Measurements from ENCODE around the gene PPP1R37. TPM values are rescaled to one million over a fixed set of nuclear protein-coding genes. Genes with fewer than 3 reads are reported as not detected.

PPP1R37 gene
- total RNA-seq, 1 donor from 2014 or later: 20.4 TPM

DNA sequence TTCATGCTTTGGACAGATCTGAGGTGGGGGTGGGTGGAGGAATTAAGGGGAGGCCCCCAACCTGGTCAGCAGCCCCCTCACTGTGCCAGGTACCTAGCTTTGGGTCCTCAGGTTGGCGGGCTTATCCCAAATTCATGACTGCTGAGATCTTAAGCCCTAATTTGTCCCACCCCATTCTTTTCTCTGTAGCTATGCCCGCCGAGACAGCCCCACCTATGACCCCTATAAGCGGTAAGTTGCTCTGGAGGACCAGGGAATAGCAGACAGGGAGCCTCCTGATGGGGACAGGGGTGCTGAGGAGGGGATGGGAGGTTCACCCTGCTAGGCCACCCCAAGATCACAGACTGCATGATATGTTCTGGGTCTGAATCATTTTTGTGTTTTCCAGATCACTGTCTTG, 31.0 kb upstream of the PPP1R37 start:
- Mint-ChIP-seq H3K27me3 (ENCODE audit: insufficient read depth) (no peaks in the 10 kb centered on the region), H3K27ac (no peak overlapping the region), H3K36me3 (ENCODE audit: low read depth) (peaks cover 42% of the 10 kb centered on the region), H3K9me3 (no peaks in the 10 kb centered on the region), H3K4me1 (ENCODE audit: low read depth) (peaks cover 5% of the 10 kb centered on the region), H3K4me3 (no peak overlapping the region)
- intact Hi-C loops (cut with micrococcal nuclease): no loop called here
- DNase-seq (ENCODE audit: low spot score): no peak

- intact Hi-C loops (cut with micrococcal nuclease): no loop called here
- no peaks in the 10 kb centered on the region for H3K9me3 Mint-ChIP-seq
- no peaks in the 10 kb centered on the region for H3K27me3 Mint-ChIP-seq (ENCODE audit: insufficient read depth)
- H3K27ac Mint-ChIP-seq: no peak overlapping the region
- H3K36me3 Mint-ChIP-seq (ENCODE audit: low read depth): peaks cover 34% of the 10 kb centered on the region
- H3K4me3 Mint-ChIP-seq: no peak overlapping the region
- peaks cover 5% of the 10 kb centered on the region for H3K4me1 Mint-ChIP-seq (ENCODE audit: low read depth)
- DNase-seq (ENCODE audit: low spot score): no peak
These were observed 28.9 kb upstream of the PPP1R37 start for GRCh38 chr19:45063851-45064801.

DNA sequence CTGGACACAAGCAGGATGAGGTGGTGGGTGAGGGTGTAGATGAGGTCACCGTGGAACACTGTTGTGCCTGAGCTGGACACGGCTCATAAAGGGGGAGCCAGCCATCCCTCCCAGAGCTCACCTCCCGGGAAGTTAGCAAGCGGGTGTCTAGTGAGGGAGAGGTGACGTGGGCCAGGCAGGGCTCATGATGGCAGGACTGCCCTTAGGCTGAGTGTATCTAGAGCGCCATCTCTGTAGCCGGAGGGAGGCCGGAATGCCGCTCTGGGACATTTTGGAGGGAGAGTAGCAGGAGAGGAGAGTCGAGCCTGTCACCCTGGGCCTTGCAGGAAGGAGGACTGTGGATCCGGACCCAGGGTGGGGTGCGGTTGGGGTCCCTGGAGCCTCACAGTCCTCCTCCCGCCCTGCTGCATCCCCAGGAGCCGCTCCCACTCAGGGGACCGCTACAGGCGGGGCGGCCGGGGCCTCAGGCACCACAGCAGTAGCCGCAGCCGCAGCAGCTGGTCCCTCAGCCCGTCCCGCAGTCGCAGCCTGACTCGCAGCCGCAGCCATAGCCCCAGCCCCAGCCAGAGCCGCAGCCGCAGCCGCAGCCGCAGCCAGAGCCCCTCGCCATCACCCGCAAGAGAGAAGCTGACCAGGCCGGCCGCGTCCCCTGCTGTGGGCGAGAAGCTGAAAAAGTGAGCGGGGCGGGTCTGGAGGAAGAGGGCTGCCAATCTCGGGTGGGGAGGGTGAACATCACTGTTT, 25.9 kb upstream of the PPP1R37 start:
- Mint-ChIP-seq H3K27me3 (ENCODE audit: insufficient read depth) (no peaks in the 10 kb centered on the region), H3K27ac (no peak overlapping the region), H3K4me1 (ENCODE audit: low read depth) (no peaks in the 10 kb centered on the region), H3K9me3 (no peaks in the 10 kb centered on the region), H3K4me3 (no peak overlapping the region), H3K36me3 (ENCODE audit: low read depth) (peaks cover 18% of the 10 kb centered on the region)
- intact Hi-C loops (cut with micrococcal nuclease): no loop called here
- no peak for DNase-seq (ENCODE audit: low spot score)

DNA sequence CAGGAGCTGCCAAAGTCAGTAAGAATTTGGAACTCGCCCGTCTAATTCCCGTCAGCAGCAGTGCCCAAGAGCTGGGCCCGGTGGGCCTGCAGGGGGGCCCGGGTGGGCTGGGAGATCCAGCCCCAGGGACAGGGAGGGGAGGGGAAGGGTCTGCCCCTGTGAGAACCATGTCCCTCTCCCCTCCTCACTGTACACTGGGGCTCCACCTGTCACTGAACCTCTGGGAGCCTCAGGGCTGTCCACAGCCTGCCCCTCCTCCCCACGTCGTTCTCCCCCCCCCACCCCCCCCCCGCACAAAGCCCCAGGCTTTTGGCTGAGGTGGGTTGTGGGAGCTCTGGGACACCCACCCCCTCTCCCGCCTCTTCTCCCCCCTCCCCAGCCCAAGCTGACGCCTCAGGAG, 24.9 kb upstream of the PPP1R37 start:
- H3K4me1 Mint-ChIP-seq (ENCODE audit: low read depth): no peaks in the 10 kb centered on the region
- no peaks in the 10 kb centered on the region for H3K27me3 Mint-ChIP-seq (ENCODE audit: insufficient read depth)

DNA sequence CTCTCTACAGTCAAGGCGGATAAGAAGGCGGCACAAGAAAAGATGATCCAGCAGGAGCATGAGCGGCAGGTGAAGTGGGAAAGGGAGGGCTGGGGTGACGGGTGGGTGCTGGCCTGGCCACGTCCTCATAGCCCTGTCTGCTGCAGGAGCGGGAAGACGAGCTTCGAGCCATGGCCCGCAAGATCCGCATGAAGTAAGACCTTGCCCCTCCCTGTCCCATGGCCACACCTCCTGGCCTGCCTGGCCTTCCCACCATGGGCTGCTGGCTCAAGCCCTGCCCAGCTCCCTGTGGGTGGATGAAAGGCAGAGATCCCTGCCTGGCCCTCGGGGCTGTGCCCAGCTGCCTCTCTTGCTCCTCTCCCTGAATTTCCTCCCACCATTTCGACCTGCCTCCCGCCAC, 23.9 kb upstream of the PPP1R37 start:
- Mint-ChIP-seq H3K4me3 (no peak overlapping the region), H3K9me3 (no peaks in the 10 kb centered on the region), H3K36me3 (ENCODE audit: low read depth) (peaks cover 15% of the 10 kb centered on the region), H3K27me3 (ENCODE audit: insufficient read depth) (no peaks in the 10 kb centered on the region), H3K4me1 (ENCODE audit: low read depth) (no peaks in the 10 kb centered on the region), H3K27ac (no peak overlapping the region)
- DNase-seq (ENCODE audit: low spot score): no peak
- intact Hi-C loops (cut with micrococcal nuclease): no loop called here

More for the DNA sequence above, 24.9 kb upstream of the PPP1R37 start:
- intact Hi-C loops (cut with micrococcal nuclease): no loop called here
- Mint-ChIP-seq H3K36me3 (ENCODE audit: low read depth) (peaks cover 15% of the 10 kb centered on the region), H3K9me3 (no peaks in the 10 kb centered on the region), H3K4me3 (no peak overlapping the region), H3K27ac (no peak overlapping the region)
- no peak for DNase-seq (ENCODE audit: low spot score)

GRCh38 chr19:45070214-45070613, 22.8 kb upstream of the PPP1R37 start:
- DNase-seq (ENCODE audit: low spot score): no peak
- Mint-ChIP-seq H3K27ac (no peak overlapping the region), H3K36me3 (ENCODE audit: low read depth) (peaks cover 12% of the 10 kb centered on the region), H3K4me3 (no peak overlapping the region), H3K4me1 (ENCODE audit: low read depth) (no peaks in the 10 kb centered on the region), H3K9me3 (no peaks in the 10 kb centered on the region), H3K27me3 (ENCODE audit: insufficient read depth) (no peaks in the 10 kb centered on the region)
- intact Hi-C loops (cut with micrococcal nuclease): no loop called here

DNA sequence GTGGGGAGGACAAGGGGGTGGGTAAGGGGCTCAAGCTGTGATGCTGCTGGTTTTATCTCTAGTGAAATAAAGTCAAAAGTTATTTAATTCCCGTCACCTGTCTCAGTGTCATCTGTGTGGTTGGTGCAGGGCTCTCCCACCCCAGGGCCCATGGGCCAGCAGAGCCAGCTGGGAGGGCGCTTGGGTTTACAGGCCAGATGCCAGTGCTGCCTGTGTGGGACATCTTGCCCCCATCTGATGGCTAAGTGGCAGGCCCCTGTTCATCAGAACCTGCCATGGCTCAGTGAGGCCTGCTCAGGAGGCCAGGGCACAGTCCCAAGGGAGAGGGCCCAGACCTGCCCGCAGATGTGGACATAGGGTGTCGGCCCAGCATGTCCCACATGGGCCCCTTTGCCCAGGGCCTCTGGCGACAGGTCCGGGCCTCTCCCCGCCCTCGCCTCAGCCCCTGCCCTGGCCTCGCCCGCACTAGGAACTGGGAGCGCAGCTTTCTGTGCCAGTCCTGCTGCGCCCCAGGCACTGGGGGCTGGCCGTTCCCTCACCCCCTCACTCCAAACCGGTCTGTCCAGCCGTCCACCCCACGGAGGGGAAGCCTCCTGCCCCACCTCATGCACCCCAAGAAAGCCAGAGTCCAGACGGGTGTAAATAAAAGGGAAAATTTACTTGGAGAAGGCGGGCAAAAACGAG, 22.0 kb upstream of the PPP1R37 start:
- no peaks in the 10 kb centered on the region for H3K27me3 Mint-ChIP-seq (ENCODE audit: insufficient read depth)
- H3K4me3 Mint-ChIP-seq: no peak overlapping the region
- H3K27ac Mint-ChIP-seq: no peak overlapping the region
- H3K36me3 Mint-ChIP-seq (ENCODE audit: low read depth): peaks cover 9% of the 10 kb centered on the region
- no peaks in the 10 kb centered on the region for H3K4me1 Mint-ChIP-seq (ENCODE audit: low read depth)
- no peak for DNase-seq (ENCODE audit: low spot score)
- intact Hi-C loops (cut with micrococcal nuclease): no loop called here
- no peaks in the 10 kb centered on the region for H3K9me3 Mint-ChIP-seq

DNA sequence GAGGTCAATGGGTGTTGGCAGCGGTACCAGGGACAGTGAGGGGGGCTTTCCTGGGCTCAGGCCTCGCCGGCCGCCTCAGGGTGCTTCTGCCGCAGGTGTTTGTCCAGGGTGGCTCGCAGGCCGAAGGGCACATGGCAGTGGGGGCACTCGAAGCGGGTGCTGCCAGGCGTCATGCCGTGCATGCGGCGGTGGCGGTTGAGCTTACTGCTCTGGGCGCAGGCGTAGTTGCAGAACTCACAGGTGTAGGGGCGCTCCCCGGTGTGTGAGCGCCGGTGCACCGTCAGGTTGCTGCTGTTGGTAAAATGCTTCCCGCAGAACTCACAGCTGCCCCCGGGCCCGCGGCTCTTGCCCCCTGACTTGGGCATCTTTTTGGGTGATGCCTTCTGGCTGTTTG, 21.4 kb upstream of the PPP1R37 start:
- H3K36me3 Mint-ChIP-seq (ENCODE audit: low read depth): peaks cover 8% of the 10 kb centered on the region
- intact Hi-C loops (cut with micrococcal nuclease): no loop called here
- no peaks in the 10 kb centered on the region for H3K9me3 Mint-ChIP-seq
- no peak overlapping the region for H3K27ac Mint-ChIP-seq
- DNase-seq (ENCODE audit: low spot score): no peak
- H3K27me3 Mint-ChIP-seq (ENCODE audit: insufficient read depth): no peaks in the 10 kb centered on the region
- H3K4me3 Mint-ChIP-seq: no peak overlapping the region
- H3K4me1 Mint-ChIP-seq (ENCODE audit: low read depth): peaks cover 2% of the 10 kb centered on the region

DNA sequence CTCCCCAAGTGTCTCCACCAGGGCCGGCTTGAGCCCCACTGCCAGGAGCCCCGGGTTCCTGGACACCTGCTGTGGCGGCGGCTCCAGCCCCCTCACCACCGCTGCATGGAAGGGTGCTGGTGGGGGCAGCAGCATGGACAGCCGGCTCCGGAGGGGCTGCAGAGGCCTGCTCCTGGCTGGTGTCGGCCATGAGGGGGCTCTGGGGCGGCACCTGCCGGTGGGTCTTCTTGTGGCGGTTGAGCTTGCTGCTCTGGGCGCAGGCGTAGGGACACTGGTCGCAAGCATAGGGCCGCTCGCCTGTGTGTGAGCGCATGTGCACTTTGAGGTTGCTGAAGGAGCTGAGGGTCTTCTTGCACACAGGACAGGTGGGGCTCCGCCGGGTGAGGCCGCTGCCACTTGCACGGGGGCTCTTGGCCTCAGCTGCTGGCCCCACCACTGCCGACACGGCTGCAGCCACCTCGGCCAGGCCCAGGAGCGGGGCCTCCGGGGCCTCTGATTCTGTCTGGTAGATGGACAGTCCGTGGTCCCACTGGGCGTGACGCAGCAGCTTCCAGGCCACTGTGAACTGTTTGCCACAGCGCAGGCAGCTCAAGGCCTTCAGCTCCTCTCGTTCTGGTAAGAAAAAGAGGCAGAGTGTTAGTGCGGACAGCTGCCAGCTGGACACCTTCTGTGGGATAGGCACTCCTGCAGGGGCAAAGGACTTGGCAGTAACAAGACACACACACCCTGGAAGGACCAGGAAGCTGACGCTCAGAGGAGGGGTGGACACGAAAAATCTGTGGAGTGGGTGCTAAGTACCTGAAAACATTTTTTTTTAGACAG, 20.8 kb upstream of the PPP1R37 start:
- intact Hi-C loops (cut with micrococcal nuclease): no loop called here
- peaks cover 3% of the 10 kb centered on the region for H3K36me3 Mint-ChIP-seq (ENCODE audit: low read depth)
- no peak for DNase-seq (ENCODE audit: low spot score)
- no peaks in the 10 kb centered on the region for H3K9me3 Mint-ChIP-seq
- H3K4me3 Mint-ChIP-seq: no peak overlapping the region
- peaks cover 8% of the 10 kb centered on the region for H3K4me1 Mint-ChIP-seq (ENCODE audit: low read depth)
- no peaks in the 10 kb centered on the region for H3K27me3 Mint-ChIP-seq (ENCODE audit: insufficient read depth)
- no peak overlapping the region for H3K27ac Mint-ChIP-seq

- Mint-ChIP-seq H3K4me3 (peak overlapping the region; percentile 68), H3K9me3 (no peaks in the 10 kb centered on the region), H3K27ac (peak overlapping the region; percentile 34), H3K4me1 (ENCODE audit: low read depth) (peaks cover 18% of the 10 kb centered on the region), H3K36me3 (ENCODE audit: low read depth) (no peaks in the 10 kb centered on the region), H3K27me3 (ENCODE audit: insufficient read depth) (no peaks in the 10 kb centered on the region)
- no peak for DNase-seq (ENCODE audit: low spot score)
- intact Hi-C loops (cut with micrococcal nuclease): loop anchor here (5.0 kb wide), 2 partner anchors 177 to 332 kb away; partner anchors contain the start of genes MARK4, POLR1G and PPP1R13L
These were observed 18.2 kb upstream of the PPP1R37 start for GRCh38 chr19:45074744-45075300.

- no peak for DNase-seq (ENCODE audit: low spot score)
- H3K9me3 Mint-ChIP-seq: no peaks in the 10 kb centered on the region
- H3K27ac Mint-ChIP-seq: peak overlapping the region; percentile 48
- H3K36me3 Mint-ChIP-seq (ENCODE audit: low read depth): no peaks in the 10 kb centered on the region
- H3K27me3 Mint-ChIP-seq (ENCODE audit: insufficient read depth): no peaks in the 10 kb centered on the region
- peak overlapping the region; percentile 83 for H3K4me3 Mint-ChIP-seq
- intact Hi-C loops (cut with micrococcal nuclease): loop anchor here (1.0 to 5.0 kb wide), 4 partner anchors 36 to 332 kb away; partner anchors contain the start of genes CLASRP, MARK4, POLR1G and PPP1R13L
- H3K4me1 Mint-ChIP-seq (ENCODE audit: low read depth): peaks cover 24% of the 10 kb centered on the region
These were observed 17.5 kb upstream of the PPP1R37 start for GRCh38 chr19:45075301-45076028.

All from activated T-helper 1 cell treated with anti-CD3 and anti-CD28 coated beads, Interleukin-12 subunit alpha, Interleukin-12 subunit beta, Interleukin-2, Interleukin-4 antibody, amounts not matched to agents 30 ng/mL and 10 ng/mL and 1 ng/mL, durations not matched to agents 14 hours and 24 hours and 36 hours (primary cell).